Nephron (organoid): ENCODE measurements around the gene SBF2.

ENCODE experiments used
- H3K27ac Mint-ChIP-seq, 3 experiments: 2 replicates each; pipeline ENCODE4 v1.8.0; 2020; ENCODE audit warnings: mixed read lengths in 3 of 3, mild to moderate bottlenecking in 2 of 3, moderate library complexity in 1 of 3
- H3K27me3 Mint-ChIP-seq: 2 replicates; pipeline ENCODE4 v1.8.0; 2021; ENCODE audit warnings: low read depth, mild to moderate bottlenecking, moderate library complexity, mixed read lengths
- H3K36me3 Mint-ChIP-seq: 2 replicates; pipeline ENCODE4 v1.8.0; 2020; ENCODE audit warnings: low read depth, mixed read lengths
- H3K4me1 Mint-ChIP-seq: 2 replicates; pipeline ENCODE4 v1.8.0; 2020; ENCODE audit warnings: mixed read lengths
- H3K4me3 Mint-ChIP-seq, 3 experiments: 2 replicates each; pipeline ENCODE4 v1.8.0; 2020; ENCODE audit warnings: mild to moderate bottlenecking in 3 of 3, mixed read lengths in 3 of 3, moderate library complexity in 2 of 3
- H3K9me3 Mint-ChIP-seq: 2 replicates; pipeline ENCODE4 v1.8.0; 2020; ENCODE audit warnings: mixed read lengths
- TF ChIP-seq, protein P1 (sequence below), 3 experiments: fragments of 200-600 bp; sonication (generic); IDR thresholded peaks; one replicate each; pipeline ENCODE4 v1.5.0; 2021; ENCODE audit warnings: antibody characterized with exemption in 3 of 3; ENCODE audit not compliant: unreplicated experiment in 3 of 3

Gene SBF2

DNA sequence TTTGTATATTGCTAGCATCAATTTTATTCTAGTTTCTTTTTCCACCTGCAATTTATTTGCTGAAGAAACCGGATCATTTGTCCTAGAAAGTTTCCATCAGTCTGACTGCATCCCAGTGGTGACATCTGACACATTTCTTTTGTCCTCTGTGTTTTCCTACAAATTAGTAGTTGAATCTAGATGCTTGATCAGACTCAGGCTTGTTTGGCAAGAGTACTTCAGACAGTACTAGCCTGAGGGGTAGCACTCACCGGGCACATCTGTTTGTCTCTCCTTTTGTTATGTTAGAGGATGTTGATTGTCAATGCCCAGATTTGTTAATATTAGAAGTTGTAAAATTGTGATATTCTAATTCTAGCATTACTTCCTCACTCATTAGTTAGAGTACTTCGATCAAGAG is 425.4 kb downstream of the SBF2 start:
- Mint-ChIP-seq H3K27ac (no peak overlapping the region), H3K36me3 (peaks cover 50% of the 10 kb centered on the region), H3K4me3 (no peak overlapping the region), H3K4me1 (no peaks in the 10 kb centered on the region), H3K27me3 (no peaks in the 10 kb centered on the region), H3K9me3 (peaks cover 34% of the 10 kb centered on the region)
- TF ChIP-seq, protein P1, sequence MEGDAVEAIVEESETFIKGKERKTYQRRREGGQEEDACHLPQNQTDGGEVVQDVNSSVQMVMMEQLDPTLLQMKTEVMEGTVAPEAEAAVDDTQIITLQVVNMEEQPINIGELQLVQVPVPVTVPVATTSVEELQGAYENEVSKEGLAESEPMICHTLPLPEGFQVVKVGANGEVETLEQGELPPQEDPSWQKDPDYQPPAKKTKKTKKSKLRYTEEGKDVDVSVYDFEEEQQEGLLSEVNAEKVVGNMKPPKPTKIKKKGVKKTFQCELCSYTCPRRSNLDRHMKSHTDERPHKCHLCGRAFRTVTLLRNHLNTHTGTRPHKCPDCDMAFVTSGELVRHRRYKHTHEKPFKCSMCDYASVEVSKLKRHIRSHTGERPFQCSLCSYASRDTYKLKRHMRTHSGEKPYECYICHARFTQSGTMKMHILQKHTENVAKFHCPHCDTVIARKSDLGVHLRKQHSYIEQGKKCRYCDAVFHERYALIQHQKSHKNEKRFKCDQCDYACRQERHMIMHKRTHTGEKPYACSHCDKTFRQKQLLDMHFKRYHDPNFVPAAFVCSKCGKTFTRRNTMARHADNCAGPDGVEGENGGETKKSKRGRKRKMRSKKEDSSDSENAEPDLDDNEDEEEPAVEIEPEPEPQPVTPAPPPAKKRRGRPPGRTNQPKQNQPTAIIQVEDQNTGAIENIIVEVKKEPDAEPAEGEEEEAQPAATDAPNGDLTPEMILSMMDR (IDR thresholded peaks at IDR 0.05; ENCODE audit: unreplicated experiment in 3 of 3) = no peak

DNA sequence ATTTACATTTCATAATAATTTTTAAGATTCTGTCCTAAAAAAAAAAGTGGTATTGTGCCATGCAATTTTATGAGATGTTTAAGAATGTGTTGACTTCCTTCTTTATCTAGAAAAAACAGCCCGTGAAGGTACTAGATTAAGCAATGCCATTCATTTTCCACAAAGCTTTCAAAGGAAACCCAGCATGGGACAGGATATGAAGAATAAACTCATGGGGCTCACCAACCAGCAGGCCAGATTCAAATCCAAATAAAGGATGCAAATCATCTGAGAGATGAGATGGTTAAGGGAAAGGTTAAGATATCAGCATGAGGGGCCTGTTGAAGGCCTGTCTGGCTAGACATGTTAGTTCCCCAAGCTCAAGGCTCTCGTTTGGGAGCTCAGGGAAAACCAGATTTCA is 431.0 kb downstream of the SBF2 start:
- Mint-ChIP-seq H3K27me3 (no peaks in the 10 kb centered on the region), H3K27ac (peak overlapping the region in 1 of 3 experiments; percentile 40), H3K36me3 (peaks cover 14% of the 10 kb centered on the region), H3K4me3 (no peak overlapping the region), H3K4me1 (peaks cover 18% of the 10 kb centered on the region), H3K9me3 (peaks cover 10% of the 10 kb centered on the region)
- TF ChIP-seq, protein P1 (IDR thresholded peaks at IDR 0.05; ENCODE audit: unreplicated experiment in 3 of 3) = no peak

DNA sequence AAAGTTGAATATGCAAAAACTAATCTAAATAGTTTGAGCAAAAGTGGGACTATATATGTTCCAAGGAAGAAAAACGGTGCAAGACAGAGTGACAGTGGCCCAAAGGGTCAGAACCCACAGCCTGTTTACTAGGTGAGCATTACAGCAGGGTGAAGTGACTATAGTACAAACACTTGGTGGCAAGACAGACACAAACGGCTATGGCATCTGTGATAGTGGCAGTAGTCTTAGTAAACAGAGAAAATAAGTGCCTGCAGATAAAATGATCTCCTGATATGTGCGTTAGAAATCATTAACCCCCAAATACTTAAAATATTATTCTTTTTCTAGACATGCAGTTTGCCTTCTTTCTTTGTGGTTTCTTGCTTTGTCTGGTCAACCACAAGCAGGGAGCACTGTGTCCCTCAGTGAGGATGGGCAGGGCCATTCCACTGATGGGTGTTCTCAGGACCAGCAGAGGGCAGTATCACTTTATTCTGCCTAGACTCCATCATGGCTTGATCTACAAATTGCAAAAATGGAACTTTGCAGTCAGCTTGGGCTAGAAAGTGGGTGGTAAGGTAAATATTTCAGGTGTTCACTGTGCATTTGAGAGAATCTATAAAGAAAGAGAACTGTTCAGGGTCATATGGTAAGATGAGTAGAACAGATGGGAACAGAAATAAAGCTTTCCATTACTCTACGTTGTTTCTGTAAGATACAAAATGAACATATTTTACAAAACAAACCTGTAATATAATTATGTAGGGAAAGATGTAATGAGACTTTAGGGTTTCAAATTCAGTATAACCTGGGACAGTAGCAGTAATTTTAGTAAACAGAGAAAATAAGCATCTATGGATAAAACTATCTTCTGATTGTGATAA is 431.9 kb downstream of the SBF2 start:
- H3K36me3 Mint-ChIP-seq = peaks cover 7% of the 10 kb centered on the region
- H3K4me3 Mint-ChIP-seq = no peak overlapping the region
- TF ChIP-seq, protein P1 (IDR thresholded peaks at IDR 0.05; ENCODE audit: unreplicated experiment in 3 of 3) = peak; percentile 45 to 68 (median 58)
- peaks cover 19% of the 10 kb centered on the region for H3K4me1 Mint-ChIP-seq
- H3K27me3 Mint-ChIP-seq = no peaks in the 10 kb centered on the region
- H3K27ac Mint-ChIP-seq = peak overlapping the region in 1 of 3 experiments; percentile 3
- peaks cover 5% of the 10 kb centered on the region for H3K9me3 Mint-ChIP-seq

DNA sequence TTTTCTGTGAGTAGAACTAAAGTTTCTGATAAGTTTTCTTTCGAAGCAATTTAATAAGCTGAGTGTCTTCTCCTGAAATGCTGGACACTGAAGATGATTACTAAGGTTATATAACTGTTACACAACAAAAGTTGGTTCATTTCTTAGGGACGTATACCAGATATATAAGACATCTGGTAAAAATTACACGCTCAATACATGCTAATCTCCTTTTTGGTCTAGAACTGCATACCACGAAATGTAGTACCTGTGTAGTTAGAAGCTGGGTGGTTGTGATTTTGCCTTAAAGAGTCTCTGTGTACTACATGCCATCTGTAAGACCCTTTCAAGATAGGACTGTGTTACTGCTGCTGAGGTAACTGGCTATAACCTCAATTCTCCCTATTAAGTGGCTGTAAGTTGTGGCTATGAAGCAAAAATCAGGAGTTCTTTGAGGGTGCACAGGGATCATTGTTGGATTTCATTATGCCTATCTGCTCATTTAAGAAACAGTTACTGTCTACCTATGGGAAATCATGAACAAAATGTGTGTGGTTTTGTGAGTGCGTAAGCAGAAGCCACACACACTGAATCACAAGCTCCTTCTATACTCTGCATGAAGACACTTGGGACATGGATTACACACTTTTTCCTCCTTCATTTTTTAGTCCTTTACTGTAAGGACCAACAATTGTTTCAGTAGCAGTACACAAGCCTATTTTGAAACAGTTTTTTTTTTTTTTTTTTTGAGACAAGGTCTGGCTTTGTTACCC is 434.3 kb downstream of the SBF2 start:
- no peaks in the 10 kb centered on the region for H3K36me3 Mint-ChIP-seq
- TF ChIP-seq, protein P1 (IDR thresholded peaks at IDR 0.05; ENCODE audit: unreplicated experiment in 3 of 3) = no peak
- H3K4me1 Mint-ChIP-seq = peaks cover 19% of the 10 kb centered on the region
- H3K27ac Mint-ChIP-seq = peak overlapping the region; percentile 31 to 82 (median 32)
- H3K27me3 Mint-ChIP-seq = no peaks in the 10 kb centered on the region
- no peaks in the 10 kb centered on the region for H3K9me3 Mint-ChIP-seq
- H3K4me3 Mint-ChIP-seq = no peak overlapping the region

DNA sequence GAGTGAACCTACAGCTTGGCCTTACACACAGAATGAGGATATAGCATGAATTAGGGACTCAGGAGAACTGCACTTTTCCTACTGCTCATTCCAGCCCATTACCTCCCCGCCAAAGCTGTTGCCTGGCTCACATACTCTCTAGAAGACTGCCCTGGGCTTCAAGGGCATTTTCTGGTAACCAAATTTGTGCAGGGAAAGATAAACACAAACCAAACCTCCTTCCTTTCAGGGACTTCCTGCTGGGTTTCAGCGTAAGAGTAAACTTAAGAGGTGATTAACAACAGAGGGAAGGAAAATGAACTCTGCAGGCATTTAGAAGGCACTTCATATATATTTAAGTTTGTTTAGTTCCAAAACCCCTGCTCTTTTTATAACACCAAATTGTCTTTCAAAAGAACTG is 435.2 kb downstream of the SBF2 start:
- H3K4me1 Mint-ChIP-seq = peaks cover 23% of the 10 kb centered on the region
- TF ChIP-seq, protein P1 (IDR thresholded peaks at IDR 0.05; ENCODE audit: unreplicated experiment in 3 of 3) = no peak
- peaks cover 4% of the 10 kb centered on the region for H3K36me3 Mint-ChIP-seq
- H3K9me3 Mint-ChIP-seq = no peaks in the 10 kb centered on the region
- no peaks in the 10 kb centered on the region for H3K27me3 Mint-ChIP-seq
- H3K4me3 Mint-ChIP-seq = no peak overlapping the region
- H3K27ac Mint-ChIP-seq = peak overlapping the region; percentile 82 to 94 (median 82)
